ENCODE measurements around the gene LARP1B. TPM values are rescaled to one million over a fixed set of nuclear protein-coding genes. Genes with fewer than 3 reads are reported as not detected.
"Not testable (repeated sequence)": the region's sequence is repeated elsewhere in the genome, so short reads cannot be mapped to it uniquely, and the experiment has no call there.

The LARP1B gene
- total RNA-seq, 2 donors from 2014 or later: 17.9 to 25.8 TPM

DNA sequence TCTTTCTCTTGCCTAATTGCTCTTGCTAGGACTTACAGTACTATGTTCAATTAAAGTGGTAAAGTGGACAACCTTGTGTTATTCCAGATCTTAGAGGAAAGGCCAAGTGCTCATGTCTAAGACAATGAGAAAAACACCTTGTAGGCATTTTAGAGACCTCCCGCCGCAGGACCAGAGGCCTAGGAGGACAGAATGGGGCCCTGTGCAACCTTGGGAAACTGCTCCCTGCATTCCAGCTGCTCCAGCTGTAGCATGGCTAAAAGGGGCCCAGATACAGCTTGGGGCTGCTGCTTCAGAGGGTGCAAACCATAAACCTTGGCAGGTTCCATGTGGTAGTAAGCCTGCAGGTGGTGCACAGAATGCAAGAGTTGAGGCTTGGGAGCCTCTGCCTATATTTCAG is 125.5 kb downstream of the LARP1B start:
- no peak for DNase-seq (ENCODE audit: low spot score)
- intact Hi-C loops (cut with DNase I): no loop called here

DNA sequence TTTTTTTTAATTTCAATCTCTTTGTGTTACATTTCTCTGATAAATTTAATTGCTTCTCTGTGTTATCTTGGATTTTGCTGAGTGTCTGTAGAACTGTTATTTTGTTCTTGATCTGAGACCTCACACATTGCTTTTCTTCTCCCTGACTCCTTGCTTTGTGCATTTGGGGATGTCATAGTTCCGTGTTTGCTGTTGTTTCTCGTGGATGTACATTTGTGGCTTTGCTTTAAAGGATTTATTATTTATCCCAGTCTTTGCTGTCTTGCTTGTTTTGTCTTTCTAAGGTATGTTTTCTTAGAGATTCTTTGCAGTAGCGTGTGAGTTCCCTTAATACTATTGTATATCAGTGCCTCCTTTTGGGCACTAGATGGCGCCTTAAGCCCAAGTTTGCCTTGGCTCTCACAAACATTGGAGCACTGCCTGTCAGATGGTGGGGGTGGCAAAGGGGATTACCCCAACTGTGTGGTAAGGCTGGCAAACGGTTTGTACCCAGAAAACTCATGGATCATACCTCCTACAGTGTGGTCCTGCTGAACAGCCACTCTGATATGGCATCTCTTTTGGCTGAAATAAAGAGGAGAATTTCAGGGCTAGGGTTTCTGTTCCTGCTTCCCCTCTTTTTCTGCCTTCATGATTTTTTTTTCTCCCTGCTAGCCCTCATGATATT is 130.1 kb downstream of the LARP1B start:
- no peak for DNase-seq (ENCODE audit: low spot score)
- intact Hi-C loops (cut with DNase I): loop anchor here in 1 of 2 donors (2.0 kb wide), 1 partner anchor 672 kb away; no protein-coding TSS in a partner anchor

DNA sequence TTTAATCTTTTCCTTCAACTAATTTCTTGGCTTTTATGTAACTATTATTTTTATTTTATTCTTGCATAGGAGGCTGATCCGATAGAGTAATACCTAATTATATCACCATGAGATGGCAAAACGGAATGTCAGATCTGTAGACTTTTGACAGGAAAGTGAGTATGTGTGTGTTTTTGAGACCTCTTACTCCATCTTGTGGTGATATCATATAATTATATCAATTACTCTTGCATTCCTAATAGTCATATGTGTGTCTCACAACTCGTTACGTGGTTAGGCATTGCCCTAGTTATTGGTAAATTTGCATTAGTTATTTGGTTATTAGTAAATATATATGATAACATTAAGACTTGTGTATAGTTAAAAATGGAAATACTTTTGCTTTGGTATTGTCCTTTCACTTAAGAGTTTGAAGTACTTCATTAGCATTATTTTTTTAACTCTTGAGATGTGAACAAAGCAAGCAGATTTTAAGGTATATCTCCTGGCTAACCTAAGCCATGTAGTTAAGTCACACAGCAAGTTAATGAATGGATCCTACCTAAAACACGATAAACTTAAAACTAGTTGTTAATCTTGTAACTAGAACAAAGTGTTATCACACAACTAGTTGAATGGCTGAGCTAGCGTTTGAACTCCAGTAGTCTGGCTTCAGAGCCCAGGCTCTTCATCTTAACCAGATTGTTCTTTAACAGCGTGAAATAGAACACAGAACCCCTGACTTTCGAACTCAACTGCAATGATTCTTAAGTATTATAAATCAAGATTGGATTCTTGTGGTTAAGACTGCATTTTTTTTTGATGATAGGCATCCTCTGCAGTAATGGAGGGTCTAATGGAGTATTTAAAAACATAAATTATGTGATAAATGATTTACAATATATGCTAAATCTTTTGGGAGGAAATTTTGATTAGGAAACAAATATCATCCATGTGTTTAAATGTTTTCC is 159.4 kb downstream of the LARP1B start:
- intact Hi-C loops (cut with DNase I): no loop called here
- no peak for DNase-seq (ENCODE audit: low spot score)

DNA sequence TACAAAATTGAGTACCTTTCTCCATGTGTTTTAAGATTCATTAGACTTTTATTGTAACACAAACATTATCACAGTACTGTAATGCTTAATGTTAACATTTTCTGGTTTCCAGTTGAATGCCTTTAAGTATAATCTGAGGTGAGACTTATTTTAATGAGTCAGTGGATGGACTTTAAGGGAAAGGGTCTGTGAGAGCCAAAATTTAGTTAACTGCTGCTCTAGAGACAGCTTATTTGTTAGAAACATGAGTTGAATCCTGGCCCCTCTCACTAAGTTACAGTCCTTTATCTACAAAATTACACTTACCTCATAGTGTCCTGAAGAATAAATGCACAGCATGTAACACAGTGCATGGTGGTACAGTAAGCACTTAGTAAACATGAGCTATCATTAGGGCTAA is 160.5 kb downstream of the LARP1B start:
- intact Hi-C loops (cut with DNase I): no loop called here
- no peak for DNase-seq (ENCODE audit: low spot score)

DNA sequence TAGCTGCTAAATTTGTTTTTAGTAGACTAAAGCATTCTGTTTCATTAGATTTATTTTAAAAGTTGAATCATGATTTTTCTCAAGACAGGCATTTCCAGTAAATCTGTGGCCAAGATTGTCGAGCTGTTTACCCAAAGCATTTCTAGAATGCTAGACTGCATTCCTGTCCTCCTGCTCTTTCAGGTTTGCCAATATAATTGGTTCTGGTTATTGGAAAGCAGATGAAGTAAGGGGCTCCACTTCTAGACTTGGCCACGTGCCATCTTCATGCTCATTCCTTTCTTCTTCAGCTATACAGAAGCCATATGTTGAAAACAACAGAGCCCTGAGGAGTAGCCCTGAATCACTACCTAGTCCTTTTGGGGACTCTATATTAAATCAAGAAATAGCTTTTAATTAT is 164.0 kb downstream of the LARP1B start:
- intact Hi-C loops (cut with DNase I): no loop called here
- no peak for DNase-seq (ENCODE audit: low spot score)

DNA sequence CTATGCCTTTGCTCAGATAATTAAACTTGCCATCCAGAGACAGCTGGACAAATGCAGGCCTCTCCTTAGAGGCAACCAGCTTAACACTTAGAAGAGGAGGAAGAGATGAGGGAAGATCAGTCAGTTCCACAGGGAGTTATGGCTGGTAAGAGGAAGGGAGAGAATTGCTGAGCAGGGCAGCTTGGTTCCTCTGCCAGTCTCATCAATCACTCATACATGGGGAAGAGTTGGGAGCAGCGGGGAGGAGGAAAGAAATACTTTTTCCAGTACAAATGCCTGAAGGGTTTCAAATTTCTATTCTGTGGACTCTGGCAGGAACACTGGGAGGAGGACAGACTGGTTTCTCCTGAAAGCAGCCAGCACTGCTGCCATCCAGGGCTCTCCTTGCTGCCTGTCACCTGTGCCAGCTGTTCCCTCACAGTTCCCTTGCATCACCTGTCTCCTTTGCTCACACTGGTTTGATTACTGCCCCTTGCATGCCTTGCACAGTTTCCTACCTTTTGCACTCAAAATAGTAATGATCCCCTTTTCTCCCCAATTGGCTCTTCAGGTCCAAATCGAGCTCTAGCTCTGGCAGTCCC is 167.0 kb downstream of the LARP1B start:
- no peak for DNase-seq (ENCODE audit: low spot score)
- intact Hi-C loops (cut with DNase I): no loop called here

DNA sequence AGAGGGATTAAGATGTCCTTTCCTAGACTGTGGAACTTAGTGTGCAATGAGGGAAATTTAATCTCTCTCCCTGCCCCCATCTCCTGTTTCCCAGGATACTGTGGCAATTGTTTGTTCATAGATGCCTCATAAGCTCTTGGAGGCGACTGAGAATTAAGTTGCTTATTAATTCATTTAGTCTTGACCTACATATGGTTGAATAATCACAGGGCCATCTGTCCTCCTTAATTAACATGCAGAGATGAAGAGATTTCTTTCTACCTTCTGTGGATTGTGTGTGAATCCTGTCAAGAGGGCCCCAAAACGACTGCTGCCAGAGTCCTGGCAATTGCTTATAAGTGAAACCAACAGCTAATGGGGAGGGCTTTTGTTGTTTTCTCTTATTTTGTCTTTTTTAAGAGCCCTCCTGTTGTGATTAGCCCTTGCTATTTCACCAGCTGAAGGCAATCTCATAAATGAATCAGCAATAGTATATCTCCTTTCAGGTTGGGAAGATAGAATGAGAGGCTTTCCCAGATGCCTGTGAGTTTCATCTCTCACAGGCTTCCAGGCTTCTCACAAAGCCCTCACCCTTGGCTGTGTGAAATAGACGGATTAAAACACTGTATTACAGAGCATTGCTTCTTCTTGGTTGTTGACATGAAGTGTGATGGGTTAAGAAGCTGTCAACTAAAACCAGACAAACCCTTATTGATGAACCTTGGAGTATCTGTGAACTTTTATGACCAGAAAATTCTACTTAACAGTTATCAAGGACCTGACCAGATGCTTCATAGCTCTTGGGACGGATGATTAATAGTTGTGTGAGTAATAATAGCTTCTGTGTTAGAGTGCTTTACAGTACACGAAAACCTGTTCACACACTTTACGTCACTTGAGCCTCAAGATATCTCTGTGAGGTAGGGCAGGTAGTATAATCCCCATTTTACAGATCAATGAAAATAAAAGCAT is 168.0 kb downstream of the LARP1B start:
- intact Hi-C loops (cut with DNase I): no loop called here
- no peak for DNase-seq (ENCODE audit: low spot score)

DNA sequence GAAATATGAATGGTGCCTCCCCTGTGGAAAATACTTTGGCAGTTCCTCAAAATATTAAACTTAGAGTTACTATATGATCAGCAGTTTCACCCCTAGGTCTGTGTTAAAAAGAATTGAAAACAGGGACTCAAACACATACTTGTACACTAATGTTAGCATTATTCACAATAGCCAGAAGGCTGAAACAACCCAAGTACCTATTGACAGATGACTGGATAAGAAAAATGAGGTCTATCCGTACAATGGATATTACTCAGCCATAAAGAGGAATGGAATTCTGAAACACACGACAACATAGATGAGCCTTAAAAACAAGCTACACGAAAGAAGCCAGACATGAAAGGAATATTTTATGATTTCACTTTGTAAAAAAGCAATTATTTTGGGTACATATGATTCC is 171.6 kb downstream of the LARP1B start:
- intact Hi-C loops (cut with DNase I): no loop called here
- DNase-seq (ENCODE audit: low spot score): no peak

DNA sequence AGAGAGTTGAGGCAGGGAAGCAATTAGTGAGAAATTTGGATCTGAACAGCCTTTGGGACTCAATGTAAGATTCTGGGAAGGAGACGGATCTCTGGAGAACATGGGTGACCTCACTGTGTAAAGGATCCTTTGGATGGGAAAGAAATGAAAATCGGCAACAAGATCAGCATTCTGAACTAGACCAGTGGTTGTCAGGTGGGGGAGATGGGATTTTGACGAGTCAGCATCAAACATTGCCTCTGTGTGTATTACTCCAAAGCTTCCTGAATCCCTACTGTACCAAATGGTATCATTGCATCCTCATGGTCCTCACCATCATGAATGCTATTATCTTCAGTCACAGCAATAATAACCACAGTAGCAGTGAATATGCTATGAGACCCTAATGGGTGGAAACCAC is 173.7 kb downstream of the LARP1B start:
- intact Hi-C loops (cut with DNase I): no loop called here
- no peak for DNase-seq (ENCODE audit: low spot score)

DNA sequence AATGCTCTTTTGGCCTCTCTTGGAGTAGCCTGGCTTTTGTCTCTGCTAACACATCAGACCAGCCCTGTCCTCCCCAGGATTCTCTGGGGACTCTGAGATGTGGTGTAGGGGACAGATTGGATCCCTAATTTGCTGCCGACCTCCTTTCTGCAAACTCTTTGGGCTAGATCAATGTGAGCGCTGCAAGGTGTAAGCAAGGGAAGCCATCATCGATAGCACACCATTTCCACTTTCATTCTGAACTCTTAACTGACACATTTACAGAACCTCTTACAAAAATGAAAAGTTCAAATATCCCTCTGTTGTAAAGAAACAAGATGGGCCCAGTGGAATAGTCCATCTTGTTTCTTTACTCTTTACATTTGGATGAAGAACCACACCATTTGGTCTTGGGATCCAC is 179.9 kb downstream of the LARP1B start:
- intact Hi-C loops (cut with DNase I): no loop called here
- no peak for DNase-seq (ENCODE audit: low spot score)

DNA sequence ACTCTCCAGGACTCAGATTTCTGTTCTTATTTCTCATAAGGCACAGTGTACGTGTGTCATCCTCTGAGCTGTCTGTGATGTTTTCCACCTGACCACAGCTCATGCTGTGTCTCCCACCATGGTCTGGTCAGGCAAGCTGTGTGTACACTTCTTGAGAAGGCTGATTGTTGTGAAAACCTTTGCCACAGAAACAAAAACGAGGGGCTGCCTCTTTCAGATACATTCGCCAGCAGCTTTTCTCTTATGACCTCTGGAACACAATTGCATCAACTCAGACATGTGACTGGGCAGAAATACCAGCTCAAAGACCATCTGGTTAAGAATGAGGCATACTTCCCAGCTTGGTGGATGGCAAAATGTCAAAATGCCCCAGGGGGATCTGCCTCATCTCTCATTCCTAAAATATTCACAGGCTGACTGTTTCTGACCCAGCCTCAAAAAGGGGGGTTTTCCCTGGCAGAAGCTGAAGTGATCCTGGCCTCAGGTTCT is 180.4 kb downstream of the LARP1B start:
- intact Hi-C loops (cut with DNase I): no loop called here
- DNase-seq (ENCODE audit: low spot score): no peak

DNA sequence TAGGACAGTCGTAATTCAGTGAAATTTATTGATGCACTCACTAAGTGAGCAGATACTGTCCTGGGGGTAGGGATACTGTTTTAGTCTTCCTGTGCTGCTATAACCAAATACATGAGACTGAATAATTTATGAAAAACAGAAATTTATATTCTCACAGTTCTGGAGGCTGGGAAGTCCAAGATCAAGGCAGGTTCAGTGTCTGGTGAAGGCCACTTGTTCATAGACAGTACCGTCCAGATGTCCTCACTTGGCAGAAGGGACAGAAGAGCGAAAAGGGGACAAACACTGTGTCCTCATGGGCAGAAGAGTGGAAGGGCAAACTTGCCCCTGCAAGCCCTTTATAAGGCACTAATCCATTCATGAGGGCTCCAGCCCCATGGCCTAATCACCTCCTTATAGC is 180.9 kb downstream of the LARP1B start:
- intact Hi-C loops (cut with DNase I): no loop called here

DNA sequence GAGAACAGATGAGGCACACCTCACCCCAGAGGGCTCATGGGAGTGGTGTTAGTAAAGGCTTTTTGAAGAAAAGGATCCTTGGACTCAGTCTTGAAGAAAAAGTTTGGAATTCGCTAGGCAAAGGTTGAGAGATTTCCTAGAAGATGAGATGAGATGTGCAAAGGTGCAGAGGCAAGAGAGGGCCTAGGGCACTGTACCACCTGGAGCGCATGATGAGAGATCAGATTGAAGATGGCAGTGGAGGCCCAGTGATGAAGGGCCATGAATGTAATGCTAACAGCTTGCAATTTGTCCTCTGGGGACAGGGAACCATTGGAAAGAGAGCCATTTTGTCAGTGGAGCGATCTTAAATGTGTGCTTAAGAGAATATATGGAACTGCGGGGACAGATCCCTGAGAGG is 181.5 kb downstream of the LARP1B start:
- no peak for DNase-seq (ENCODE audit: low spot score)
- intact Hi-C loops (cut with DNase I): no loop called here

More for the DNA sequence above, 180.9 kb downstream of the LARP1B start:
- DNase-seq (ENCODE audit: low spot score): no peak

DNA sequence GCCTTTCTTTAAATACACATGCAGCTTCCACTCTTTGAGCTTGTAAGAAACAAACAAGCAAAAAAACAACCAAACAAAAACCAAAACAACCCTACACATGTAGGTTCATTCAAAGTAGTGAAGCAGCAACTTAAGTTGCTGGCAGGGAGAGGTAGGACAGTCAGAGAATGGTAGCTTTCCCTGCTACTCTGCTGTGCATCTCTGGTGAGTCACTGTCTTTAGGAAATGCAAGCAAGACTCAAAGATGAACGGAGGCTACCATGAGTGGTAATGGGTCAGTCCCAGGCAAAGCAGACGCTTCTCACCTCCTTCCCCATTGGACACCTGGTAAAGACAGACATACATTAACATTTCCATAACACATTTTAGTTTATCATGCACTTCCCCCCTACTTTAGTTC is 183.3 kb downstream of the LARP1B start:
- no peak for DNase-seq (ENCODE audit: low spot score)
- intact Hi-C loops (cut with DNase I): no loop called here

DNA sequence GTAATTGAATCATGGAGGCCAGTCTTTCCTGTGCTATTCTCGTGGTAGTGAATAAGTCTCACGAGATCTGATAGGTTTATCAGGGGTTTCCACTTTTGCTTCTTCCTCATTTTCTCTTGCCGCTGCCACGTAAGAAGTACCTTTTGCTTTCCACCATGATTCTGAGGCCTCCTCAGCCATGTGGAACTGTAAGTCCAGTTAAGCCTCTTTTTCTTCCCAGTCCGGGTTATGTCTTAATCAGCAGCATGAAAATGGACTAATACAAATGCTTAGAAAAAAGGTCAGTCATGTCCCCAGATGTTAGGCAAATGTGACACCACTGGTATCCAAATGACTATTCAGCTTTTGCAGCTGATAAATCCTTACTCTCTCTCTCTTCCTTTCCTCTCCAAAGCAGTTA is 184.3 kb downstream of the LARP1B start:
- DNase-seq (ENCODE audit: low spot score); intact Hi-C loops (cut with DNase I): not testable (repeated sequence)

DNA sequence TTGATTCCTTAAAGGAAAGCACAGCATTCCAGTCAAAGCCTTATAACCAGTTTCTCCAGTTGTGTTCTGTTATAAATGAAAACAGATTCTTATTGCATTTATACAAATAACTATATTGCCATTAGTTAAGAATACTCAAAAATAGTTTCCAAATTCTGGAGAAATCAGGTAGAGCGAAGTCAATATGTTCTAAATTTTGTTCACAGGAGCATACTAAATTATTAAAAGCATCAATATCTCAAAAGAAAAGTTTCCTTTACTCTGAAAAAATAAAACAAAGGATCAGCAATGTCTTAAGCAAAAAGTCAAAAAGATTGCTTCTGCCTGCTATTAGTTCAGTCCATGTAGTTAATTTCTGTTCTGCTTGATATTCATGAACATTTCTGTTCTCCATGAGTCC is 186.8 kb downstream of the LARP1B start:
- intact Hi-C loops (cut with DNase I): no loop called here
- DNase-seq (ENCODE audit: low spot score): no peak

DNA sequence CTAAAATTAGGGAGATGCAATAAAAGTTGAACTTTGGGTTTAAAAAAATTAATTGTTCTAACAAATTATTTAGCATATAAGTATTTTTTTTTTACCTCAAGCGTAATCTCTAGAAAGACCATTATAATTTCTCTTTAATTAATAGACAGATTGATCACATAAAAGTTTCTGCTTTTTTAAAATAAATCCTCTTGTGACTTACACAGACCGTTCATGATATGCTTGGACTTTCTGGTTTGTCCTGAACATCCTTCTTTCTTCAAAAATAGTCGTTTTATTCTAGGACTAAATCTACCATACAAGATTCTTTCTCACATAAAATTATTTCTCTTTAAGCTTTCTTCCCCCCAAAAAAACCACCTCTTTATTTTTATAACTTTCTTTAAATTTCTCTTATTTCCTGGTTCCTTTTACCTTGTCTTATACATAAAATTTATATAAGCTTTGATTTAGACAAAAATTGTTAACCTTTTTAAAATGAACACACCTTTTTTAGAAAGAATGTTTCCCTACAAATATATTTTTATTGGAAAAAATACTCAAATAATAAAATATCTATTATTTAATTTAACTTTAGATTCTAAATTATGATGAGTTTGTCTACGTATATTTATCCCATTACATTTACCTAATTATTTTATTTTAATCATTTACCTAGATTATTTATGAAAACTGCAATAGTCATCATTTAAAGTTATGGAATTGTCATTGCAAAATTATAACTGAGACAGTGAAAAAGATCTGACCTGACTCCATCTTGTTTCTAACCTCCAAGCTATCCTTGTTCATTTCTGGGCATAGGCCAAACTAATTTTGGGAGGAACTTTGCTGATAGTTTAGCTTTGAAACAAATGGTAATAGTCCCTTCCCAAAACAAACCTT is 188.9 kb downstream of the LARP1B start:
- DNase-seq (ENCODE audit: low spot score): no peak
- intact Hi-C loops (cut with DNase I): no loop called here

DNA sequence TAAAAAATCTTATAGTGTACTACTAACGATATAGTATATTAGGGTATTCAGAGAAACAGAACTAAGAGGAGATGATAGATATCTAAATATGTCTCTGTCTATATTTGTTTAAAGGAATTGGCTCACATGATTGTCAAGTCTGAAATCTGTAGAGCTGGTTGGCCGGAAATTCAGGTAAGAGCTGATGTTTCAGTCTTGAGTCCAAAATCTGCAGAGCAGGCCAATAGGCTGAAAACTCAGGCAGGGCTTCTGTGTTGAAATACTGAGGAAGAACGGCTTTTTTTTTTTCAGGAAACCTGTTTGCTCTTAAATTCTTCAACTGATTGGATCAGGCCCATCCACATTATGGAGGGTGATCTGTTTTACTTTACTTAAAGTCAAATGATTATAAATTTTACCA is 194.8 kb downstream of the LARP1B start:
- intact Hi-C loops (cut with DNase I): no loop called here

More for the DNA sequence above, 194.8 kb downstream of the LARP1B start:
- no peak for DNase-seq (ENCODE audit: low spot score)

All from posterior vena cava (tissue), 2 donors.